Activated CD4-positive, alpha-beta T cell treated with anti-CD3 and anti-CD28 coated beads for 1 hour (primary cell): ENCODE measurements around the gene SAP30L.

Experiments
- DNase-seq: peaks from one replicate; pipeline ENCODE4 v3.0.0-alpha.2; 2020

The SAP30L gene

GRCh38 chr5:154482528-154483449 is 37.0 kb downstream of the SAP30L start:
- no peak for DNase-seq

- no peak for DNase-seq
Measured at GRCh38 chr5:154483654-154484392, 38.0 kb downstream of the SAP30L start.

GRCh38 chr5:154484393-154485095 is 38.7 kb downstream of the SAP30L start:
- DNase-seq, result no peak

- DNase-seq, result no peak
Measured at GRCh38 chr5:154485096-154485491, 39.3 kb downstream of the SAP30L start.

GRCh38 chr5:154485850-154486426 is 40.1 kb downstream of the SAP30L start:
- DNase-seq, result no peak

GRCh38 chr5:154486427-154486866 is 40.6 kb downstream of the SAP30L start:
- DNase-seq, result no peak

- DNase-seq, result no peak
Measured at GRCh38 chr5:154487541-154487940, 41.7 kb downstream of the SAP30L start.

- no peak for DNase-seq
Measured at GRCh38 chr5:154491941-154492340, 46.1 kb downstream of the SAP30L start.

GRCh38 chr5:154493274-154493673 is 47.5 kb downstream of the SAP30L start:
- no peak for DNase-seq

GRCh38 chr5:154494036-154494435 is 48.2 kb downstream of the SAP30L start:
- DNase-seq, result no peak

GRCh38 chr5:154498591-154498990 is 52.8 kb downstream of the SAP30L start:
- DNase-seq, result no peak

- DNase-seq, result no peak
Measured at GRCh38 chr5:154498994-154499393, 53.2 kb downstream of the SAP30L start.

- no peak for DNase-seq
Measured at GRCh38 chr5:154501566-154501965, 55.8 kb downstream of the SAP30L start.

GRCh38 chr5:154502180-154502579 is 56.4 kb downstream of the SAP30L start:
- DNase-seq, result no peak

GRCh38 chr5:154503698-154504039 is 57.9 kb downstream of the SAP30L start:
- no peak for DNase-seq

- no peak for DNase-seq
Measured at GRCh38 chr5:154505567-154505966, 59.8 kb downstream of the SAP30L start.

- no peak for DNase-seq
Measured at GRCh38 chr5:154506049-154506715, 60.4 kb downstream of the SAP30L start.

- DNase-seq, result no peak
Measured at GRCh38 chr5:154506716-154507080, 60.9 kb downstream of the SAP30L start.

GRCh38 chr5:154508114-154508513 is 62.3 kb downstream of the SAP30L start:
- no peak for DNase-seq

- DNase-seq, result no peak
Measured at GRCh38 chr5:154509784-154510555, 64.2 kb downstream of the SAP30L start.
